Central memory CD4-positive, alpha-beta T cell (primary cell): ENCODE data around the gene MYL12B.
"Not testable (repeated sequence)": the region's sequence is repeated elsewhere in the genome, so short reads cannot be mapped to it uniquely, and the experiment has no call there.

ENCODE experiments used
- DNase-seq: peaks from one replicate; pipeline ENCODE4 v3.0.0; 2022

MYL12B gene

GRCh38 chr18:3305354-3305762 lies 43.4 kb downstream of the MYL12B start:
- DNase-seq, result peak; percentile 73

- no peak for DNase-seq
Observed at GRCh38 chr18:3305933-3306332, 44.0 kb downstream of the MYL12B start.

- no peak for DNase-seq
Observed at GRCh38 chr18:3306391-3306790, 44.5 kb downstream of the MYL12B start.

- DNase-seq, result no peak
Observed at GRCh38 chr18:3313685-3314084, 51.8 kb downstream of the MYL12B start.

GRCh38 chr18:3315344-3315743 lies 53.4 kb downstream of the MYL12B start:
- not testable (repeated sequence) for DNase-seq

GRCh38 chr18:3319399-3319798 lies 57.5 kb downstream of the MYL12B start:
- no peak for DNase-seq

GRCh38 chr18:3319894-3320454 lies 58.0 kb downstream of the MYL12B start:
- DNase-seq, result no peak

- no peak for DNase-seq
Observed at GRCh38 chr18:3321133-3321812, 59.3 kb downstream of the MYL12B start.

- no peak for DNase-seq
Observed at GRCh38 chr18:3323900-3324299, 62.0 kb downstream of the MYL12B start.
